K562 (cell line): ENCODE measurements around the gene DAGLA. TPM values are rescaled to one million over a fixed set of nuclear protein-coding genes. Genes with fewer than 3 reads are reported as not detected.

ENCODE experiments used
- ATAC-seq: fragments of 200-7000 bp; cut with Tn5 transposase; 3 replicates; pipeline ENCODE4 v1.9.1; 2020; ENCODE audit warnings: moderate library complexity
- BruUV-seq: library from RNA; stranded (reverse); fragments of 400-500 nt; replicated peaks from 2 replicates; lab custom pipeline; 2021; lab: Mats Ljungman, UMichigan
- CTCF ChIA-PET: fragments of 300-600 bp; formaldehyde crosslinking; extraction: SDS; loops from one replicate; lab custom pipeline; 2021; ENCODE audit warnings: low intra/inter-chr PET ratio; lab: Yijun Ruan, JAX
- POLR2A ChIA-PET: fragments of 300-600, 350-650 bp; sonication (Branson Sonifier 250); formaldehyde crosslinking; extraction: SDS; loops from one replicate; lab custom pipeline; 2021; ENCODE audit warnings: antibody characterized with exemption, inconsistent platforms; lab: Yijun Ruan, JAX
- DNase-seq, 4 experiments: peaks; one replicate each; pipeline versions ENCODE4 v3.0.0 to v3.0.0-alpha.2; 2011 to 2018; ENCODE audit warnings: low spot score in 3 of 4, mixed read lengths in 3 of 4; ENCODE audit errors: extremely low read depth in 1 of 4
- FAIRE-seq: peaks from 2 replicates; lab custom pipeline; 2011; peaks lifted over from hg19 to GRCh38; lab: Jason Lieb, UNC
- H2AFZ ChIP-seq: 2 replicates; pipeline ENCODE4 v1.6.0; 2011; ENCODE audit warnings: low read depth, low read length, control low read depth, inconsistent platforms
- H3K27ac ChIP-seq: fragments of 200-600 bp; 3 replicates; pipeline ENCODE4 v1.8.0; 2011; ENCODE audit warnings: low read depth, mild to moderate bottlenecking, control low read depth, inconsistent platforms, low read length, moderate library complexity, mixed read lengths; ENCODE audit errors: extremely low read depth
- H3K27me3 ChIP-seq, 2 experiments: fragments of 300-600 bp in 1 of 2; 2 replicates in 1 of 2; 3 replicates in 1 of 2; pipeline versions ENCODE4 v1.6.0 to v1.8.0; 2011; ENCODE audit warnings: inconsistent platforms in 2 of 2, low read length in 2 of 2, mild to moderate bottlenecking in 1 of 2, mixed read lengths in 1 of 2, moderate library complexity in 1 of 2; ENCODE audit not compliant: control insufficient read depth in 2 of 2, insufficient read depth in 2 of 2
- H3K36me3 ChIP-seq: fragments of 300-600 bp; 3 replicates; pipeline ENCODE4 v1.8.0; 2011; ENCODE audit warnings: mild to moderate bottlenecking, low read length, inconsistent platforms; ENCODE audit not compliant: control insufficient read depth, insufficient read depth
- H3K4me1 ChIP-seq, 2 experiments: fragments of 200-600 bp in 1 of 2; replicated peaks in 1 of 2; 2 replicates in 1 of 2; 3 replicates in 1 of 2; pipeline versions ENCODE4 v1.5.1 to v1.8.0; 2011; ENCODE audit warnings: inconsistent platforms in 2 of 2, low read length in 2 of 2, mild to moderate bottlenecking in 1 of 2, mixed read lengths in 1 of 2, moderate library complexity in 1 of 2; ENCODE audit not compliant: control insufficient read depth in 2 of 2, insufficient read depth in 2 of 2
- H3K4me2 ChIP-seq: 2 replicates; pipeline ENCODE4 v1.6.1; 2011; ENCODE audit warnings: low read length, control low read depth, inconsistent platforms, mixed read lengths; ENCODE audit not compliant: insufficient read depth
- H3K4me3 ChIP-seq: fragments of 200-600 bp; sonication (generic), shearing (Covaris generic); 2 replicates; pipeline ENCODE4 v1.5.1; 2016; ENCODE audit warnings: control low read depth, inconsistent platforms
- H3K79me2 ChIP-seq: fragments of 200-600 bp; 3 replicates; pipeline ENCODE4 v1.8.0; 2011; ENCODE audit warnings: low read length, inconsistent platforms; ENCODE audit not compliant: control insufficient read depth, insufficient read depth
- H3K9ac ChIP-seq, 2 experiments: 2 replicates each; pipeline versions ENCODE4 v1.6.0 to v1.6.1; 2011; ENCODE audit warnings: low read depth in 2 of 2, low read length in 2 of 2, control low read depth in 1 of 2, inconsistent platforms in 1 of 2, mild to moderate bottlenecking in 1 of 2, mixed read lengths in 1 of 2; ENCODE audit not compliant: insufficient read depth in 1 of 2
- H3K9me1 ChIP-seq: one replicate; pipeline ENCODE4 v1.6.0; 2011; ENCODE audit warnings: inconsistent platforms, mild to moderate bottlenecking, low read length, moderate library complexity; ENCODE audit not compliant: control insufficient read depth, insufficient read depth
- H3K9me3 ChIP-seq: replicated peaks from 2 replicates; pipeline ENCODE4 v1.5.1; 2011; ENCODE audit warnings: low read depth, low read length, inconsistent platforms; ENCODE audit not compliant: control insufficient read depth, insufficient read depth
- H4K20me1 ChIP-seq: replicated peaks from 2 replicates; pipeline ENCODE4 v1.6.1; 2011; ENCODE audit warnings: low read length, inconsistent platforms, mixed read lengths; ENCODE audit not compliant: control insufficient read depth, insufficient read depth
- BHLHE40 ChIP-seq: IDR thresholded peaks from 2 replicates; pipeline ENCODE4 v1.6.1; 2011; ENCODE audit warnings: low read length, improper control_type of control experiment
- ELF2 ChIP-seq: fragments of 250-450 bp; sonication (Bioruptor Pico); IDR thresholded peaks from 2 replicates; pipeline ENCODE4 v1.5.0; 2021; ENCODE audit warnings: mild to moderate bottlenecking
- GTF2B ChIP-seq: IDR thresholded peaks from 2 replicates; pipeline ENCODE4 v1.6.1; 2011; ENCODE audit not compliant: insufficient read length; ENCODE audit errors: extremely low read depth
- HLTF ChIP-seq: fragments of 450-650 bp; IDR thresholded peaks from 2 replicates; pipeline ENCODE4 v1.6.1; 2016
- ID3 ChIP-seq, 2 experiments: fragments of 250-450 bp in 1 of 2; fragments of 450-650 bp in 1 of 2; sonication (Bioruptor Pico) in 1 of 2; IDR thresholded peaks; 2 replicates each; pipeline versions ENCODE4 v1.6.1 to v1.8.0; 2016 to 2021; ENCODE audit warnings: mild to moderate bottlenecking in 2 of 2, moderate library complexity in 2 of 2, missing compliant biosample characterization in 1 of 2, missing genetic modification characterization in 1 of 2
- MAFG ChIP-seq: fragments of 450-650 bp; conservative IDR thresholded peaks from 2 replicates; pipeline ENCODE4 v1.6.1; 2016; ENCODE audit warnings: missing genetic modification characterization, missing compliant biosample characterization
- MNT ChIP-seq, 2 experiments: fragments of 450-650 bp; conservative IDR thresholded peaks; 2 replicates each; pipeline ENCODE4 v1.6.1; 2017; ENCODE audit warnings: mild to moderate bottlenecking in 2 of 2, moderate library complexity in 2 of 2
- NFATC3 ChIP-seq: fragments of 450-650 bp; IDR thresholded peaks from 2 replicates; pipeline ENCODE4 v1.6.1; 2017; ENCODE audit warnings: mild to moderate bottlenecking
- NR2F6 ChIP-seq: fragments of 450-650 bp; formaldehyde crosslinking; IDR thresholded peaks from 2 replicates; pipeline ENCODE4 v1.4.0; 2020; ENCODE audit warnings: mild to moderate bottlenecking
- PBX2 ChIP-seq, 2 experiments: IDR thresholded peaks in 1 of 2; conservative IDR thresholded peaks in 1 of 2; 2 replicates each; pipeline ENCODE4 v1.6.1; 2016; ENCODE audit warnings: low read depth in 2 of 2, mild to moderate bottlenecking in 1 of 2, missing compliant biosample characterization in 1 of 2, missing genetic modification characterization in 1 of 2, moderate library complexity in 1 of 2
- SLC30A9 ChIP-seq: fragments of 250-450 bp; sonication (Bioruptor Pico); IDR thresholded peaks from 2 replicates; pipeline ENCODE4 v1.8.0; 2022; ENCODE audit warnings: mild to moderate bottlenecking, moderate library complexity
- SRSF3 ChIP-seq: fragments of 200-400 bp; formaldehyde crosslinking; IDR thresholded peaks from 2 replicates; pipeline ENCODE4 v1.6.1; 2016; ENCODE audit warnings: mild to moderate bottlenecking, low read length, moderate library complexity; ENCODE audit not compliant: insufficient read depth
- ZKSCAN1 ChIP-seq: fragments of 150-350 bp; IDR thresholded peaks from 2 replicates; pipeline ENCODE4 v1.6.1; 2016; ENCODE audit warnings: low read depth, low read length
- ZNF224 ChIP-seq: sonication (generic); formaldehyde crosslinking; IDR thresholded peaks from 2 replicates; pipeline ENCODE4 v1.8.0; 2022; ENCODE audit warnings: mild to moderate bottlenecking, missing genetic modification reagents
- ZNF507 ChIP-seq: conservative IDR thresholded peaks from 2 replicates; pipeline ENCODE4 v1.6.1; 2017; ENCODE audit warnings: missing genetic modification characterization, missing compliant biosample characterization
- ZNF551 ChIP-seq: fragments of 250-450 bp; sonication (Bioruptor Pico); IDR thresholded peaks from 2 replicates; pipeline ENCODE4 v1.5.0; 2021; ENCODE audit warnings: mild to moderate bottlenecking, moderate library complexity
- WGBS: fragments of 100-300 bp; shearing (Covaris generic); methylation state at CpG from one replicate; pipeline ENCODE4 v1.1.6; 2016; ENCODE audit warnings: low coverage, mixed read lengths; ENCODE audit not compliant: insufficient coverage; ENCODE audit errors: missing lambda C conversion rate; 5-methylcytosine and 5-hydroxymethylcytosine counted together
- in situ Hi-C: fragments of 300-500 bp; cut with MboI; formaldehyde crosslinking; loops from 4 replicates; pipeline ENCODE4 v1.15.0; 2018; ENCODE audit warnings: inconsistent platforms, mixed read lengths
- intact Hi-C: fragments of 100-400 bp; cut with micrococcal nuclease; formaldehyde crosslinking; loops from 2 replicates; pipeline ENCODE4 v1.14.2; 2022
- polyA plus RNA-seq, 8 experiments: library from polyadenylated mRNA; depleted of rRNA in 4 of 8; stranded (reverse) in 5 of 8; unstranded in 3 of 8; fragments of >200 nt; fragmentation: Nextera tagmentation in 2 of 8; fragmentation: Illumina TruSeq in 1 of 8; extraction: Ambion mirVana in 2 of 8; extraction: Trizol in 1 of 8; gene quantifications; 2 replicates each; pipeline versions ENCODE4 v1.2.1 to v1.2.3, GENCODE V29; 2011 to 2014; ENCODE audit warnings: inconsistent platforms in 1 of 8, missing spikeins in 1 of 8
- total RNA-seq, 7 experiments: library from RNA; depleted of rRNA in 6 of 7; stranded (reverse); fragments of >200 nt in 6 of 7; fragmentation: Illumina TruSeq in 2 of 7; extraction: Trizol in 2 of 7; gene quantifications; 2 replicates each; pipeline versions ENCODE4 v1.2.1 to v1.2.3, GENCODE V29; 2011 to 2021; ENCODE audit warnings: low replicate concordance in 1 of 7

DAGLA gene
- total and polyA plus RNA-seq, 9 of the 15 experiments (the other 6 are each of a cell fraction or from before 2014, with no cell fraction given) = 0.03 to 0.16 (median 0.04) TPM; not detected in 4

GRCh38 chr11:61773809-61774208 lies 93.6 kb downstream of the DAGLA start (continued):
- no peak for TF ChIP-seq ZNF551 (CRISPR knock-in tag)
- no peak for TF ChIP-seq ZKSCAN1
- TF ChIP-seq GTF2B = no peak
- no peak for TF ChIP-seq NR2F6 (CRISPR knock-in tag)
- no peak for TF ChIP-seq SLC30A9
- no peak for TF ChIP-seq MAFG
- no peak for TF ChIP-seq SRSF3

GRCh38 chr11:61774411-61774810 lies 94.2 kb downstream of the DAGLA start:
- H3K9me3 ChIP-seq = no peaks in the 10 kb centered on the region
- no peak for ATAC-seq
- CTCF ChIA-PET = no interaction called here
- TF ChIP-seq ZNF224 (no peak), ELF2 (CRISPR knock-in tag) (no peak), ID3 (CRISPR knock-in tag; IDR thresholded peaks at IDR 0.05) (no peak), ID3 (tag; IDR thresholded peaks at IDR 0.05) (no peak), NFATC3 (no peak), GTF2B (no peak), PBX2 (CRISPR knock-in tag; IDR thresholded peaks at IDR 0.05; ENCODE audit: low read depth) (no peak), PBX2 (tag; conservative IDR thresholded peaks at IDR 0.05; ENCODE audit: low read depth) (no peak), HLTF (no peak), ZNF507 (tag) (no peak), MNT (conservative IDR thresholded peaks at IDR 0.05) (no peak), BHLHE40 (no peak)

More at GRCh38 chr11:61774411-61774810, 94.2 kb downstream of the DAGLA start:
- POLR2A ChIA-PET = interaction anchor here (1.0 to 1.5 kb wide), 2 partner anchors 13 to 28 kb away, joined by 3 to 4 read pairs; no protein-coding TSS in a partner anchor
- no peak overlapping the region for H3K27ac ChIP-seq
- no peaks in the 10 kb centered on the region for H4K20me1 ChIP-seq
- FAIRE-seq = no peak
- H3K4me3 ChIP-seq = no peak overlapping the region
- no peak overlapping the region for H2AFZ ChIP-seq
- no peak overlapping the region for H3K4me2 ChIP-seq
- H3K9ac ChIP-seq = no peak overlapping the region
- in situ Hi-C loops = no loop called here
- 58% methylated on average over 8 of the region's 12 CpGs for WGBS
- H3K36me3 ChIP-seq = peaks cover 15% of the 10 kb centered on the region; the same call in 1 of the 3 replicates
- H3K27me3 ChIP-seq = no peaks in the 10 kb centered on the region
- intact Hi-C loops = no loop called here
- DNase-seq = no peak
- peaks cover 0 to 70% of the 10 kb centered on the region in 2 experiments; a peak in 2 of 5 replicates for H3K4me1 ChIP-seq
- H3K79me2 ChIP-seq = no peaks in the 10 kb centered on the region
- no TSS peak for BruUV-seq
- H3K9me1 ChIP-seq = no peaks in the 10 kb centered on the region
